K562 (cell line): ENCODE results near the gene CERS6. TPM values are rescaled to one million over a fixed set of nuclear protein-coding genes. Genes with fewer than 3 reads are reported as not detected.

Experiments
- ATAC-seq: fragments of 200-7000 bp; cut with Tn5 transposase; 3 replicates; pipeline ENCODE4 v1.9.1; 2020; ENCODE audit warnings: moderate library complexity
- BruUV-seq: library from RNA; stranded (reverse); fragments of 400-500 nt; replicated peaks from 2 replicates; lab custom pipeline; 2021; lab: Mats Ljungman, UMichigan
- CTCF ChIA-PET: fragments of 300-600 bp; formaldehyde crosslinking; extraction: SDS; loops from one replicate; lab custom pipeline; 2021; ENCODE audit warnings: low intra/inter-chr PET ratio; lab: Yijun Ruan, JAX
- POLR2A ChIA-PET: fragments of 300-600, 350-650 bp; sonication (Branson Sonifier 250); formaldehyde crosslinking; extraction: SDS; loops from one replicate; lab custom pipeline; 2021; ENCODE audit warnings: antibody characterized with exemption, inconsistent platforms; lab: Yijun Ruan, JAX
- DNase-seq, 4 experiments: peaks; one replicate each; pipeline versions ENCODE4 v3.0.0 to v3.0.0-alpha.2; 2011 to 2018; ENCODE audit warnings: low spot score in 3 of 4, mixed read lengths in 3 of 4; ENCODE audit errors: extremely low read depth in 1 of 4
- FAIRE-seq: peaks from 2 replicates; lab custom pipeline; 2011; peaks lifted over from hg19 to GRCh38; lab: Jason Lieb, UNC
- H2AFZ ChIP-seq: 2 replicates; pipeline ENCODE4 v1.6.0; 2011; ENCODE audit warnings: low read depth, low read length, control low read depth, inconsistent platforms
- H3K27ac ChIP-seq: fragments of 200-600 bp; 3 replicates; pipeline ENCODE4 v1.8.0; 2011; ENCODE audit warnings: low read depth, mild to moderate bottlenecking, control low read depth, inconsistent platforms, low read length, moderate library complexity, mixed read lengths; ENCODE audit errors: extremely low read depth
- H3K27me3 ChIP-seq, 2 experiments: fragments of 300-600 bp in 1 of 2; 2 replicates in 1 of 2; 3 replicates in 1 of 2; pipeline versions ENCODE4 v1.6.0 to v1.8.0; 2011; ENCODE audit warnings: inconsistent platforms in 2 of 2, low read length in 2 of 2, mild to moderate bottlenecking in 1 of 2, mixed read lengths in 1 of 2, moderate library complexity in 1 of 2; ENCODE audit not compliant: control insufficient read depth in 2 of 2, insufficient read depth in 2 of 2
- H3K36me3 ChIP-seq: fragments of 300-600 bp; 3 replicates; pipeline ENCODE4 v1.8.0; 2011; ENCODE audit warnings: mild to moderate bottlenecking, low read length, inconsistent platforms; ENCODE audit not compliant: control insufficient read depth, insufficient read depth
- H3K4me1 ChIP-seq, 2 experiments: fragments of 200-600 bp in 1 of 2; replicated peaks in 1 of 2; 2 replicates in 1 of 2; 3 replicates in 1 of 2; pipeline versions ENCODE4 v1.5.1 to v1.8.0; 2011; ENCODE audit warnings: inconsistent platforms in 2 of 2, low read length in 2 of 2, mild to moderate bottlenecking in 1 of 2, mixed read lengths in 1 of 2, moderate library complexity in 1 of 2; ENCODE audit not compliant: control insufficient read depth in 2 of 2, insufficient read depth in 2 of 2
- H3K4me2 ChIP-seq: 2 replicates; pipeline ENCODE4 v1.6.1; 2011; ENCODE audit warnings: low read length, control low read depth, inconsistent platforms, mixed read lengths; ENCODE audit not compliant: insufficient read depth
- H3K4me3 ChIP-seq: fragments of 200-600 bp; sonication (generic), shearing (Covaris generic); 2 replicates; pipeline ENCODE4 v1.5.1; 2016; ENCODE audit warnings: control low read depth, inconsistent platforms
- H3K79me2 ChIP-seq: fragments of 200-600 bp; 3 replicates; pipeline ENCODE4 v1.8.0; 2011; ENCODE audit warnings: low read length, inconsistent platforms; ENCODE audit not compliant: control insufficient read depth, insufficient read depth
- H3K9ac ChIP-seq, 2 experiments: 2 replicates each; pipeline versions ENCODE4 v1.6.0 to v1.6.1; 2011; ENCODE audit warnings: low read depth in 2 of 2, low read length in 2 of 2, control low read depth in 1 of 2, inconsistent platforms in 1 of 2, mild to moderate bottlenecking in 1 of 2, mixed read lengths in 1 of 2; ENCODE audit not compliant: insufficient read depth in 1 of 2
- H3K9me1 ChIP-seq: one replicate; pipeline ENCODE4 v1.6.0; 2011; ENCODE audit warnings: inconsistent platforms, mild to moderate bottlenecking, low read length, moderate library complexity; ENCODE audit not compliant: control insufficient read depth, insufficient read depth
- H3K9me3 ChIP-seq: replicated peaks from 2 replicates; pipeline ENCODE4 v1.5.1; 2011; ENCODE audit warnings: low read depth, low read length, inconsistent platforms; ENCODE audit not compliant: control insufficient read depth, insufficient read depth
- H4K20me1 ChIP-seq: replicated peaks from 2 replicates; pipeline ENCODE4 v1.6.1; 2011; ENCODE audit warnings: low read length, inconsistent platforms, mixed read lengths; ENCODE audit not compliant: control insufficient read depth, insufficient read depth
- CEBPG ChIP-seq, 3 experiments: fragments of 200-800 bp in 1 of 3; sonication (Bioruptor generic) in 1 of 3; sonication (generic) in 1 of 3; formaldehyde crosslinking in 1 of 3; IDR thresholded peaks in 2 of 3; conservative IDR thresholded peaks in 1 of 3; 2 replicates each; pipeline versions ENCODE4 v1.6.1 to v1.8.0; 2016 to 2022; ENCODE audit warnings: missing compliant biosample characterization in 2 of 3, missing genetic modification characterization in 2 of 3, mild to moderate bottlenecking in 1 of 3, missing genetic modification reagents in 1 of 3
- FOXP1 ChIP-seq: sonication (generic); formaldehyde crosslinking; IDR thresholded peaks from 2 replicates; pipeline ENCODE4 v1.8.0; 2022; ENCODE audit warnings: mild to moderate bottlenecking, missing genetic modification reagents
- MTA3 ChIP-seq: fragments of 450-650 bp; formaldehyde crosslinking; IDR thresholded peaks from 2 replicates; pipeline ENCODE4 v1.6.1; 2017; ENCODE audit warnings: mild to moderate bottlenecking, borderline replicate concordance
- MYC ChIP-seq, 2 experiments: fragments of 250-450 bp in 1 of 2; sonication (Bioruptor Pico) in 1 of 2; IDR thresholded peaks; 2 replicates each; pipeline versions ENCODE4 v1.5.1 to v1.6.1; 2012 to 2021; ENCODE audit warnings: low read depth in 2 of 2, borderline replicate concordance in 1 of 2, improper control_type of control experiment in 1 of 2, low read length in 1 of 2, mild to moderate bottlenecking in 1 of 2, moderate library complexity in 1 of 2
- PML ChIP-seq: IDR thresholded peaks from 2 replicates; pipeline ENCODE4 v1.6.1; 2012; ENCODE audit warnings: low read length, inconsistent platforms
- TBL1XR1 ChIP-seq, 2 experiments: IDR thresholded peaks; 2 replicates each; pipeline ENCODE4 v1.6.1; 2012; ENCODE audit warnings: improper control_type of control experiment in 2 of 2, low read length in 2 of 2, mild to moderate bottlenecking in 1 of 2
- XRCC3 ChIP-seq: fragments of 450-650 bp; IDR thresholded peaks from 2 replicates; pipeline ENCODE4 v1.6.1; 2017; ENCODE audit warnings: mild to moderate bottlenecking, moderate library complexity
- WGBS: fragments of 100-300 bp; shearing (Covaris generic); methylation state at CpG from one replicate; pipeline ENCODE4 v1.1.6; 2016; ENCODE audit warnings: low coverage, mixed read lengths; ENCODE audit not compliant: insufficient coverage; ENCODE audit errors: missing lambda C conversion rate; 5-methylcytosine and 5-hydroxymethylcytosine counted together
- in situ Hi-C: fragments of 300-500 bp; cut with MboI; formaldehyde crosslinking; loops from 4 replicates; pipeline ENCODE4 v1.15.0; 2018; ENCODE audit warnings: inconsistent platforms, mixed read lengths
- intact Hi-C: fragments of 100-400 bp; cut with micrococcal nuclease; formaldehyde crosslinking; loops from 2 replicates; pipeline ENCODE4 v1.14.2; 2022
- polyA plus RNA-seq, 8 experiments: library from polyadenylated mRNA; depleted of rRNA in 4 of 8; stranded (reverse) in 5 of 8; unstranded in 3 of 8; fragments of >200 nt; fragmentation: Nextera tagmentation in 2 of 8; fragmentation: Illumina TruSeq in 1 of 8; extraction: Ambion mirVana in 2 of 8; extraction: Trizol in 1 of 8; gene quantifications; 2 replicates each; pipeline versions ENCODE4 v1.2.1 to v1.2.3, GENCODE V29; 2011 to 2014; ENCODE audit warnings: inconsistent platforms in 1 of 8, missing spikeins in 1 of 8
- total RNA-seq, 7 experiments: library from RNA; depleted of rRNA in 6 of 7; stranded (reverse); fragments of >200 nt in 6 of 7; fragmentation: Illumina TruSeq in 2 of 7; extraction: Trizol in 2 of 7; gene quantifications; 2 replicates each; pipeline versions ENCODE4 v1.2.1 to v1.2.3, GENCODE V29; 2011 to 2021; ENCODE audit warnings: low replicate concordance in 1 of 7

The CERS6 gene
- total and polyA plus RNA-seq, 9 of the 15 experiments (the other 6 are each of a cell fraction or from before 2014, with no cell fraction given), result 1.6 to 13.6 (median 11.4) TPM

- in situ Hi-C loops (no loop called here), intact Hi-C loops (no loop called here)
- Histone ChIP-seq H3K4me3 (no peak overlapping the region), H3K27ac (no peak overlapping the region), H3K9me1 (no peaks in the 10 kb centered on the region), H3K9me3 (no peaks in the 10 kb centered on the region), H3K79me2 (peaks cover 2% of the 10 kb centered on the region; the same call in 1 of the 3 replicates), H3K36me3 (no peaks in the 10 kb centered on the region), H2AFZ (no peak overlapping the region), H3K4me2 (no peak overlapping the region), H3K4me1 (peaks cover 0 to 3% of the 10 kb centered on the region in 2 experiments; a peak in 3 of 5 replicates), H4K20me1 (no peaks in the 10 kb centered on the region), H3K27me3 (no peaks in the 10 kb centered on the region), H3K9ac (0 out of 4 replicates have a peak overlapping the region, but pooled peaks of 1 of the 2 experiments have one; percentile 51)
- TF ChIP-seq MYC (IDR thresholded peaks at IDR 0.05; ENCODE audit: low read depth, low read length), result no peak
- no peak for TF ChIP-seq MYC (CRISPR knock-in tag; IDR thresholded peaks at IDR 0.05; ENCODE audit: borderline replicate concordance, low read depth)
- TF ChIP-seq XRCC3, result no peak
- no peak for TF ChIP-seq PML
- TF ChIP-seq FOXP1 (CRISPR knock-in tag), result no peak
- no peak for TF ChIP-seq MTA3
- ChIA-PET CTCF (no interaction called here), POLR2A (no interaction called here)
- no TSS peak for BruUV-seq
- ATAC-seq (no peak; the same call in 2 of the 3 replicates), FAIRE-seq (no peak), DNase-seq (no peak)
- 76% methylated on average over 7 of the region's 7 CpGs for WGBS
Measured at GRCh38 chr2:168534926-168535325, 78.9 kb downstream of the CERS6 start.

GRCh38 chr2:168536925-168537466 lies 80.9 kb downstream of the CERS6 start:
- no peak overlapping the region for H3K9ac ChIP-seq
- BruUV-seq, result no TSS peak
- ChIA-PET POLR2A (no interaction called here), CTCF (no interaction called here)
- no peak for ATAC-seq
- 33% methylated on average over 2 of the region's 2 CpGs for WGBS
- no peaks in the 10 kb centered on the region for H3K36me3 ChIP-seq
- no peaks in the 10 kb centered on the region for H3K9me1 ChIP-seq
- no peaks in the 10 kb centered on the region for H3K4me1 ChIP-seq
- DNase-seq, result no peak
- peak; percentile 11 for FAIRE-seq
- H3K27ac ChIP-seq, result no peak overlapping the region
- H3K4me3 ChIP-seq, result no peak overlapping the region
- H3K79me2 ChIP-seq, result no peaks in the 10 kb centered on the region; the same call in 2 of the 3 replicates
- no peaks in the 10 kb centered on the region for H4K20me1 ChIP-seq
- no peaks in the 10 kb centered on the region for H3K9me3 ChIP-seq
- no peak overlapping the region for H3K4me2 ChIP-seq
- no peak for TF ChIP-seq CEBPG (CRISPR knock-in tag; IDR thresholded peaks at IDR 0.05)
- peak; percentile 60 to 66; a peak in 2 of 4 replicates for TF ChIP-seq CEBPG (tag; conservative IDR thresholded peaks at IDR 0.05 in 1 of 2, IDR thresholded peaks at IDR 0.05 in 1 of 2)
- no peak for TF ChIP-seq TBL1XR1 (IDR thresholded peaks at IDR 0.05; ENCODE audit: low read length in 2 of 2)
- H2AFZ ChIP-seq, result no peak overlapping the region
- no peaks in the 10 kb centered on the region for H3K27me3 ChIP-seq
- intact Hi-C loops (no loop called here), in situ Hi-C loops (no loop called here)
